ENCODE data around the gene VWA5B1.

Gene VWA5B1

GRCh38 chr1:20298626-20299025, 8.0 kb downstream of the VWA5B1 start:
- Mint-ChIP-seq H3K27ac (no peak overlapping the region), H3K36me3 (ENCODE audit: low read depth) (no peaks in the 10 kb centered on the region), H3K4me1 (ENCODE audit: low read depth) (no peaks in the 10 kb centered on the region), H3K27me3 (ENCODE audit: low read depth) (peaks cover 11% of the 10 kb centered on the region), H3K9me3 (no peaks in the 10 kb centered on the region), H3K4me3 (no peak overlapping the region)

GRCh38 chr1:20301463-20302107, 10.9 kb downstream of the VWA5B1 start:
- H3K27me3 Mint-ChIP-seq (ENCODE audit: low read depth): peaks cover 13% of the 10 kb centered on the region
- H3K4me3 Mint-ChIP-seq: no peak overlapping the region
- H3K36me3 Mint-ChIP-seq (ENCODE audit: low read depth): no peaks in the 10 kb centered on the region
- H3K4me1 Mint-ChIP-seq (ENCODE audit: low read depth): no peaks in the 10 kb centered on the region
- H3K9me3 Mint-ChIP-seq: no peaks in the 10 kb centered on the region
- no peak overlapping the region for H3K27ac Mint-ChIP-seq

GRCh38 chr1:20302108-20302471, 11.4 kb downstream of the VWA5B1 start:
- no peak overlapping the region for H3K4me3 Mint-ChIP-seq
- no peaks in the 10 kb centered on the region for H3K4me1 Mint-ChIP-seq (ENCODE audit: low read depth)
- H3K27ac Mint-ChIP-seq: no peak overlapping the region
- no peaks in the 10 kb centered on the region for H3K9me3 Mint-ChIP-seq
- H3K27me3 Mint-ChIP-seq (ENCODE audit: low read depth): peaks cover 11% of the 10 kb centered on the region
- H3K36me3 Mint-ChIP-seq (ENCODE audit: low read depth): no peaks in the 10 kb centered on the region

DNA sequence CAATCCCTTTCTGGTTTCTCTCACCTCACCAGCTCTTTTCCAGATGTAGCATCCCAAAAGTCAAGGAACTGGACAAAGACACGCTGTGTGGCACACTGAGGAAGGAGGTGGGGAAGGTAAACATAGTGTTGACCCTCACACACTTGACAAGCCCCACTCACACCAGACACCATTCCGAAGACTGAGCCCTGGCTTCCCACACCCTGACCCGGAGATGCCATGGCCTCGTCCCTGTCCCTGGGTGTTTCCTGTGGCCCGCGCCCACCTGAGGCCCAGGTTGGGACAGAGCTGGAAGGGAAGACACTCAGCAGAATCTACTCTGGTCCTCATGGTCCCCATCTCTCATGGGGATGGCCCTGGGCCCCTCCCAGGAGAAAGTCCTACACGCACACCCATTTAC, 16.4 kb downstream of the VWA5B1 start:
- Mint-ChIP-seq H3K27me3 (ENCODE audit: low read depth) (peaks cover 12% of the 10 kb centered on the region), H3K36me3 (ENCODE audit: low read depth) (no peaks in the 10 kb centered on the region), H3K27ac (no peak overlapping the region), H3K9me3 (no peaks in the 10 kb centered on the region), H3K4me1 (ENCODE audit: low read depth) (no peaks in the 10 kb centered on the region), H3K4me3 (no peak overlapping the region)

DNA sequence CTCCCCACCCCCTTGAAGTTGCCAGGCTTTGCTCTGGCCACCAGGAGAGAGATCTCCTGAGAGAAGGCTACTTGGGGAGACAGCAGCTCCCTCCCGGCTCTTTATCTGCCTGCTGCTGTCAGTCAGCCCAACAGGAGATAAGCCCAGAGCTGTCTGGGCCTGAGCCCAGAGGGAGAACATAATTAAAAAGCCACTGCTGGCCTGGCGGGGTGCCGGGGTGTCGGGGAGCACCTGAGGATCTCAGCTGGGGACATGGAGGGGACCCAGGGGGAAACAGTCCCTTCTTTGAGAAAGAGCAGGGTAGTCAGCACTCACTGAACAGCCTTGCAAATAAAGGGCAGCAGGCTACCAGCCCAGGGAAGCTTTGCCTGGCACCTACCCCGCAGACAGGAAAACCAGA, 17.9 kb downstream of the VWA5B1 start:
- no peaks in the 10 kb centered on the region for H3K36me3 Mint-ChIP-seq (ENCODE audit: low read depth)
- H3K27ac Mint-ChIP-seq: no peak overlapping the region
- peaks cover 13% of the 10 kb centered on the region for H3K27me3 Mint-ChIP-seq (ENCODE audit: low read depth)
- H3K4me1 Mint-ChIP-seq (ENCODE audit: low read depth): no peaks in the 10 kb centered on the region
- H3K9me3 Mint-ChIP-seq: no peaks in the 10 kb centered on the region
- H3K4me3 Mint-ChIP-seq: no peak overlapping the region

GRCh38 chr1:20311289-20311688, 20.6 kb downstream of the VWA5B1 start:
- H3K27ac Mint-ChIP-seq: no peak overlapping the region
- H3K4me3 Mint-ChIP-seq: no peak overlapping the region
- peaks cover 11% of the 10 kb centered on the region for H3K27me3 Mint-ChIP-seq (ENCODE audit: low read depth)
- H3K36me3 Mint-ChIP-seq (ENCODE audit: low read depth): no peaks in the 10 kb centered on the region
- H3K4me1 Mint-ChIP-seq (ENCODE audit: low read depth): no peaks in the 10 kb centered on the region
- no peaks in the 10 kb centered on the region for H3K9me3 Mint-ChIP-seq

DNA sequence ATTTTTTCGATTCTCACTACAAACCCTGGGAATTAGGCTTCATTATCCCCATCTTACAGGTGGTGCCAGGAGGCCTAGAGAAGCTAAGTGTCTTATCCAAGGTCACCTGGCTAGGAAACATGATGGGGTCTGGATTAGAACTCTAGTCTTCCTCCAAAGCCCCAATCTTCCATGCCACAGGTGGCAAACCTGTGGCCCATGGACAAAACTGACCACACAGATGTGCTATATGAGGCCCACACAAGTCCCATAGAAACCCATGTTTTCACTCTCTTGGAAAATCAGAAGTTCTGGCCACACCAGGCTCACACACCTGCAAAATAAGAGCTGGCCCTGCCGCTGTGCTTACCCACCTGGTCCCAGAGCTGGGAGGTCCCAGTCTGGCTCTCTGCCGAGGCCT, 21.6 kb downstream of the VWA5B1 start:
- Mint-ChIP-seq H3K27ac (no peak overlapping the region), H3K4me1 (ENCODE audit: low read depth) (no peaks in the 10 kb centered on the region), H3K27me3 (ENCODE audit: low read depth) (peaks cover 11% of the 10 kb centered on the region), H3K36me3 (ENCODE audit: low read depth) (no peaks in the 10 kb centered on the region), H3K9me3 (no peaks in the 10 kb centered on the region), H3K4me3 (no peak overlapping the region)

GRCh38 chr1:20312818-20313217, 22.1 kb downstream of the VWA5B1 start:
- H3K4me3 Mint-ChIP-seq: no peak overlapping the region
- H3K27ac Mint-ChIP-seq: no peak overlapping the region
- no peaks in the 10 kb centered on the region for H3K36me3 Mint-ChIP-seq (ENCODE audit: low read depth)
- H3K9me3 Mint-ChIP-seq: no peaks in the 10 kb centered on the region
- peaks cover 11% of the 10 kb centered on the region for H3K27me3 Mint-ChIP-seq (ENCODE audit: low read depth)
- H3K4me1 Mint-ChIP-seq (ENCODE audit: low read depth): no peaks in the 10 kb centered on the region

- Mint-ChIP-seq H3K27ac (no peak overlapping the region), H3K9me3 (no peaks in the 10 kb centered on the region), H3K27me3 (ENCODE audit: low read depth) (peaks cover 22% of the 10 kb centered on the region), H3K36me3 (ENCODE audit: low read depth) (no peaks in the 10 kb centered on the region), H3K4me1 (ENCODE audit: low read depth) (peaks cover 12% of the 10 kb centered on the region), H3K4me3 (no peak overlapping the region)
These were observed 26.8 kb downstream of the VWA5B1 start for GRCh38 chr1:20317471-20317870.

DNA sequence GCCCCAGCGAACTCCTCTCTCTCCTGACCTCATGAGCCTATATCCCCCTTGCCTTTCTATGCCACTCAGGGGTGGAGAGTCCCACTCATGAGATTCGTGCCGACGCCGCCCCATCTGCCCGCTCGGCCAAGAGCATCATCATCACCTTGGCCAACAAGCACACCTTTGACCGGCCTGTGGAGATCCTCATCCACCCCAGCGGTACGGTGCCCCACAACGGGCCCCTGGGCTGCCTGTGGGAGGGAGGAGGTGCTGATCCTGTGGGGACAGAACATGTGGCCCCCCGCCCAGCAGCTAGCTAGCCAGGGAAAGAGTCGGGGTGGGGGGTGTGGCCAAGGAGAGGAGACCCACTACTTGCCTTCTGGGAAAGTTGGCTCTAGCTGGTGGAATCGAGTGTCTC, 27.8 kb downstream of the VWA5B1 start:
- Mint-ChIP-seq H3K4me3 (no peak overlapping the region), H3K36me3 (ENCODE audit: low read depth) (no peaks in the 10 kb centered on the region), H3K9me3 (no peaks in the 10 kb centered on the region), H3K27me3 (ENCODE audit: low read depth) (peaks cover 25% of the 10 kb centered on the region), H3K4me1 (ENCODE audit: low read depth) (peaks cover 14% of the 10 kb centered on the region), H3K27ac (no peak overlapping the region)

DNA sequence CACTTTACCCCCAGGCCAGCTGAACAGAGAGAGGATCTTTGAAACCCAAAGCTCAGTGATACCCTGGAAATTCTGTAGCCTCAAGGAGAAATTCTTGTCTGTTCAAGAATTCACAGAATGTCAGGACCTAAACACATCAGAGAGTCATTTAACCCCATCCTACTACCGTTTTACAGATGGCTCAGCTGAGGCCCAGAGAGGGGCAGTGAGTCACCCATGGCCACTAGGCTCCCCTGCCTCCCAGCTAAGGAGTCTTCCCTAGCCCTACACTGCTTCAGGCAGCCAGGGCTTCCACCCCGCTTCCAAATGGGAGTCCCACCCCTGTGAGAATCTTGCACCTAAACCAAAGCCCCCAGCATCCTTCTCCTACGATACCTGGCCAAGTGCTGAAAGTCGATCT, 28.3 kb downstream of the VWA5B1 start:
- H3K27ac Mint-ChIP-seq: no peak overlapping the region
- peaks cover 20% of the 10 kb centered on the region for H3K27me3 Mint-ChIP-seq (ENCODE audit: low read depth)
- H3K4me3 Mint-ChIP-seq: no peak overlapping the region

DNA sequence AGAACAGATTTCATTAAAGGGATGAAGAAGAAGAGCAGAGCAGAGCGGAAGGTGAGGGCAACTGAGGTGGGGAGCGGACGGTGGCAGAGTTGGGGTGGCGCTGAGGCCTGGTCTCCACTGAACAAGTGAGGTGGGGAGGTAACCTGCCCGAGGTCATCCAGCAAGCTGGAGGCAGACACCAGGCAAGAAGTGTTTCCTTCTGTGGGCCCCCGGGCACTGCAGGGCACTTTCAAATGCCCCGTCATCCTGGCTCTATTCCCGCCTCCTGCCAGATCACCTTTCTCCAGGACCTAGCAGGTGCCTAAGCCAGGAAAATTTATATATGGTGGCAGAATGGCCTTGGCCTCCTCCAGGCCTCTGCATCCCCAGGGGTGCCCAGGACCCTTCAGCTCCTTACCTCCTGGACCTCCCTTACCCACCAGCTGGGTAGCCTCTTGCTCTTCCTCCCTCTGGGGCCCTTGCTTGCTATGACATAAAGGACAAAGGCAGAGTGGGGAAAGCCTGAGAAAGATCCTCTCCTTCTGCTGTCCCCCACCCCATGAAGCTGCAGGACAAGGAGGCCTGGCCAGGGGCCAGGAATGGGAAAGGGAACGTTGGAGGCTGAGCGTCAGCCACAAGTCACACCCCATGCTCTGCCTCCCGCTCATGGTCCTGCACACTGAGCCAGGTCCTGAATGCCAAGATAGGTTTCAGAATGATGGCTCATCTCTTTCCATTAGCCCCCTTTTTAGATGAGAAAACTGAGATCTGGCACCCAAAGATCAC, 29.0 kb downstream of the VWA5B1 start:
- Mint-ChIP-seq H3K4me3 (no peak overlapping the region), H3K27me3 (ENCODE audit: low read depth) (peaks cover 25% of the 10 kb centered on the region), H3K27ac (no peak overlapping the region), H3K36me3 (ENCODE audit: low read depth) (no peaks in the 10 kb centered on the region), H3K4me1 (ENCODE audit: low read depth) (peaks cover 14% of the 10 kb centered on the region), H3K9me3 (no peaks in the 10 kb centered on the region)

More for the DNA sequence above, 28.3 kb downstream of the VWA5B1 start:
- Mint-ChIP-seq H3K4me1 (ENCODE audit: low read depth) (peaks cover 14% of the 10 kb centered on the region), H3K36me3 (ENCODE audit: low read depth) (no peaks in the 10 kb centered on the region), H3K9me3 (no peaks in the 10 kb centered on the region)

DNA sequence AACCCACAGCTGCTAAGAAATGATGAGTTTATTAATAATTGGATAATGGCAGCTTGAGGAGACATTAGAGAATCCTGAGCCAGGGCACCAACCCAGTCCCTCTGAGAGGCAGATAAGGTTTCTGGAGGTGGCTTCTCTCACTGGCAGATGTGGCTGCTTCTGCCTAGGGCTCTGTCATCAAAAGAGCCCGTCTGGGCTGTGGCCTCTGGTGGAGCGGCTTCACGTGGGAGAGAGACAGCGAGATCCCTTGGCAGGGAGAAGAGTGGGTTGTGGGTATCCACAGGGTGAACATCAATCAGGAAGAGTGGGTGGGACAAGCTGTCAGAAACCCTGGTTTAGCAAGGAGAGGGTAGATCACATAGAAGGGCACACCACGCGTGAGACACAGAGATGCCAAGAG, 30.0 kb downstream of the VWA5B1 start:
- Mint-ChIP-seq H3K27ac (no peak overlapping the region), H3K9me3 (no peaks in the 10 kb centered on the region), H3K27me3 (ENCODE audit: low read depth) (peaks cover 30% of the 10 kb centered on the region), H3K36me3 (ENCODE audit: low read depth) (no peaks in the 10 kb centered on the region), H3K4me1 (ENCODE audit: low read depth) (peaks cover 14% of the 10 kb centered on the region), H3K4me3 (no peak overlapping the region)

DNA sequence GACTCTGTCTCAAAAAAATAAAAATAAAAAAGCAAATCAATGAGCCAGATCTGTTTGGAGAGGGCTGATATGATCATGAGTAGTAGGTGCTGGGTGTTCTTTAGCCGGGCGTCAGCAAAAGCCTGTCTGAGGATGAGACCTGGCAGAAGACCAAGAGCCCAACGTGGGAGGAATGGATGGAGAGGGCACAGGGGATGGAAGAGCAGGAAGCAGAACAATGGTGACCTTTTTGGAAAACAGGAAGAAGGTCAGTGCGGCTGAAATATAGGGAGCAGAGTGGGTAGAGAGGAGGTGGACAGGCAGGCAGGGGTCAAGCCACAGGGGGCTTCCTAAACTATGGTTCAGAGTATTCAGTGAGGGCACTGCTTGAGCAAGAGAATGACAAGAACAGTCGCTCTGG, 30.9 kb downstream of the VWA5B1 start:
- no peaks in the 10 kb centered on the region for H3K9me3 Mint-ChIP-seq
- H3K4me3 Mint-ChIP-seq: peak overlapping the region; percentile 19
- H3K27ac Mint-ChIP-seq: no peak overlapping the region
- no peaks in the 10 kb centered on the region for H3K36me3 Mint-ChIP-seq (ENCODE audit: low read depth)
- H3K27me3 Mint-ChIP-seq (ENCODE audit: low read depth): peaks cover 33% of the 10 kb centered on the region
- peaks cover 14% of the 10 kb centered on the region for H3K4me1 Mint-ChIP-seq (ENCODE audit: low read depth)

DNA sequence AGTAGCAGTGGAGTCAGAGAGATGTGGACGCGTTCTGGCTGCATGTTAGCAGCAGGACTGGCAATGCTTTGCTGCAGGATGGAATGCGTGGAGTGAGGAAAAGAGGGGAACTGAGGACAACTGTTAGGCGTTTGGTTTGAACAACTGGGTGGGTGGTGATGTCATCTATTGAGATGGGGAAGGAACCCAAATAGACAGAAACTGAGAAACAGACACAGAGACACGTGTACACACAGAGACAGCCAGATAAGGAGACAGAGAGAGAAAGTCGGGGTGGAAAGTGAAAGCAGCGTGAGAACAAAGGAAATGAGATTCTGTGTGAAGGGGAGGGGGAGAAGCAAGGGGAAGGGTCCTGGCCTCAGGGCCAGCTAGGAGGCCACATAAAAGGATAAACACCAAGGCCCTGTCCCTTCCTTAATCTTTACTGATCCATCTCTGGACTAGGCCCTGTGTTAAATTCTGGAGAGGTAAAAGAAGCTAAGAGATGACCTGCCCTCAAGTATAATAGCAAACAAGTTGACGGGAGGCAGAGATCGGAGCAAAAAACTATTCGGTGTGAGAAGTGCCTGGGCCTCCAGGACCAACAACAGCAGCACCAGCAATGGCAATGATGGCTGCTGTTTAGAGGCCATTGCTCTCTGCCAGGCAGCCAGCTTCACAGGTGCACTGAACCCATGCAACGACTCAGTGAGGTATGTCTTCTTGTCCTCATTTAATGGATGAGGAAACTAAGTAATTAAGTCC, 31.6 kb downstream of the VWA5B1 start:
- Mint-ChIP-seq H3K27me3 (ENCODE audit: low read depth) (peaks cover 39% of the 10 kb centered on the region), H3K4me3 (peak overlapping the region; percentile 19), H3K9me3 (no peaks in the 10 kb centered on the region), H3K27ac (peak overlapping the region; percentile 37), H3K36me3 (ENCODE audit: low read depth) (no peaks in the 10 kb centered on the region), H3K4me1 (ENCODE audit: low read depth) (peaks cover 14% of the 10 kb centered on the region)

Measured in T-helper 1 cell treated with Interleukin-12 subunit alpha and Interleukin-12 subunit beta and Interleukin-4 antibody, amounts not matched to agents 30 μg/mL and 1 μg/mL, for 36 hours (primary cell).